Muscle layer of duodenum (tissue), 2 donors: ENCODE data around the gene CPD.
"Not testable (repeated sequence)": the region's sequence is repeated elsewhere in the genome, so short reads cannot be mapped to it uniquely, and the experiment has no call there.

ENCODE experiments used
- H3K27ac ChIP-seq: one replicate; pipeline ENCODE4 v1.7.0; 2013; ENCODE audit warnings: mild to moderate bottlenecking, low read length
- H3K27me3 ChIP-seq: one replicate; pipeline ENCODE4 v1.7.0; 2013; ENCODE audit warnings: low read depth, mild to moderate bottlenecking, control low read depth, low read length
- H3K36me3 ChIP-seq, 2 donors: one replicate each; pipeline ENCODE4 v1.7.0; 2013; ENCODE audit warnings: low read length in 2 of 2, control low read depth in 1 of 2, mild to moderate bottlenecking in 1 of 2; ENCODE audit not compliant: insufficient read depth in 2 of 2, control insufficient read depth in 1 of 2
- H3K4me1 ChIP-seq, 2 donors: one replicate each; pipeline ENCODE4 v1.7.0; 2013; ENCODE audit warnings: low read length in 2 of 2, mild to moderate bottlenecking in 2 of 2, control low read depth in 1 of 2, moderate library complexity in 1 of 2; ENCODE audit not compliant: insufficient read depth in 2 of 2, control insufficient read depth in 1 of 2
- H3K4me3 ChIP-seq, 2 donors: one replicate each; pipeline ENCODE4 v1.7.0; 2013; ENCODE audit warnings: low read length in 2 of 2, low read depth in 1 of 2, mild to moderate bottlenecking in 1 of 2
- H3K9me3 ChIP-seq, 2 donors: one replicate each; pipeline ENCODE4 v1.7.0; 2013; ENCODE audit warnings: low read length in 2 of 2, control low read depth in 1 of 2, mild to moderate bottlenecking in 1 of 2; ENCODE audit not compliant: control insufficient read depth in 1 of 2
- donor health status: healthy.

Gene CPD

DNA sequence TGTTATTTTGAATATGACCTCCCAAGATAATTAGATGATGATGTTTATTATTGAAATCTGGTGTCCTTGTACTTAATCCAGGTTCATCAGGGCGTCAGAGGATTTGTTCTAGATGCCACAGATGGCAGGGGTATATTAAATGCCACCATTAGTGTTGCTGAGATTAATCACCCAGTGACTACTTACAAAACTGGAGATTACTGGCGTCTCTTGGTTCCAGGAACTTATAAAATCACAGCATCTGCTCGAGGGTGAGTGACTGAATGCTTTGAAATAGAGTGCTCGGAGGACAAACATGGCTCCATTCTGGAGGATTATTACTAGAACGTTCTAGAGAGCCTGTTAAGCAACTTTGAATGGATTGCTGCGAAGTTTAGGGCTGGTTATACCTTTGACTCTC, 65.0 kb downstream of the CPD start:
- Histone ChIP-seq H3K4me3 (no peak overlapping the region), H3K9me3 (no peaks in the 10 kb centered on the region), H3K27ac (no peak overlapping the region), H3K36me3 (peaks cover 15 to 24% of the 10 kb centered on the region in 2 donors), H3K27me3 (no peaks in the 10 kb centered on the region), H3K4me1 (no peaks in the 10 kb centered on the region)

DNA sequence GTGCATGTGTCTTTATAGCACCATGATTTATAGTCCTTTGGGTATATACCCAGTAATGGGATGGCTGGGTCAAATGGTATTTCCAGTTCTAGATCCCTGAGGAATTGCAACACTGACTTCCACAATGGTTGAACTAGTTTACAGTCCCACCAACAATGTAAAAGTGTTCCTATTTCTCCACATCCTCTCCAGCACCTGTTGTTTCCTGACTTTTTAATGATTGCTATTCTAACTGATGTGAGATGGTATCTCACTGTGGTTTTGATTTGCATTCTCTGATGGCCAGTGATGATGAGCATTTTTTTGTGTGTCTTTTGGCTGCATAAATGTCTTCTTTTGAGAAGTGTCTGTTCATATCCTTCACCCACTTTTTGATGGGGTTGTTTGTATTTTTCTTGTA, 67.9 kb downstream of the CPD start:
- not testable (repeated sequence) for H3K27ac ChIP-seq, H3K9me3 ChIP-seq, H3K4me1 ChIP-seq, H3K4me3 ChIP-seq, H3K27me3 ChIP-seq
- H3K36me3 ChIP-seq, result peaks cover 21 to 37% of the 10 kb centered on the region in 2 donors

DNA sequence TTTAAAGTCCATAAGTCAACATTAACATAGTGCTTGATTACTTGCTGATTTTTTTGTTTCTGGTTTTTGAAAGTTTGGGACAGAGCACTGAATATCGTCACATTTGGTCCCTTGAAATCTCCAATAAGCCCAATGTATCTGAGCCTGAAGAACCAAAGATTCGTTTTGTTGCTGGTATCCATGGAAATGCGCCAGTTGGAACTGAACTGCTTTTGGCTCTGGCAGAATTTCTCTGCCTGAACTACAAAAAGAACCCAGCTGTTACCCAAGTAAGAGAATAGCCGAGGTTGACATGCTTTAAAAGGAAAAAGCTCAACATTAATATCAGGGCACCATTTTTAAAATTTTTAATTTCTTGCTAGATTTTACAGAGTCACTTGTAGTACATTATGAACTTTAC, 70.8 kb downstream of the CPD start:
- no peaks in the 10 kb centered on the region for H3K27me3 ChIP-seq
- no peak overlapping the region for H3K27ac ChIP-seq
- H3K4me3 ChIP-seq, result no peak overlapping the region
- no peaks in the 10 kb centered on the region for H3K4me1 ChIP-seq
- no peaks in the 10 kb centered on the region for H3K9me3 ChIP-seq
- H3K36me3 ChIP-seq, result peaks cover 17 to 45% of the 10 kb centered on the region in 2 donors

DNA sequence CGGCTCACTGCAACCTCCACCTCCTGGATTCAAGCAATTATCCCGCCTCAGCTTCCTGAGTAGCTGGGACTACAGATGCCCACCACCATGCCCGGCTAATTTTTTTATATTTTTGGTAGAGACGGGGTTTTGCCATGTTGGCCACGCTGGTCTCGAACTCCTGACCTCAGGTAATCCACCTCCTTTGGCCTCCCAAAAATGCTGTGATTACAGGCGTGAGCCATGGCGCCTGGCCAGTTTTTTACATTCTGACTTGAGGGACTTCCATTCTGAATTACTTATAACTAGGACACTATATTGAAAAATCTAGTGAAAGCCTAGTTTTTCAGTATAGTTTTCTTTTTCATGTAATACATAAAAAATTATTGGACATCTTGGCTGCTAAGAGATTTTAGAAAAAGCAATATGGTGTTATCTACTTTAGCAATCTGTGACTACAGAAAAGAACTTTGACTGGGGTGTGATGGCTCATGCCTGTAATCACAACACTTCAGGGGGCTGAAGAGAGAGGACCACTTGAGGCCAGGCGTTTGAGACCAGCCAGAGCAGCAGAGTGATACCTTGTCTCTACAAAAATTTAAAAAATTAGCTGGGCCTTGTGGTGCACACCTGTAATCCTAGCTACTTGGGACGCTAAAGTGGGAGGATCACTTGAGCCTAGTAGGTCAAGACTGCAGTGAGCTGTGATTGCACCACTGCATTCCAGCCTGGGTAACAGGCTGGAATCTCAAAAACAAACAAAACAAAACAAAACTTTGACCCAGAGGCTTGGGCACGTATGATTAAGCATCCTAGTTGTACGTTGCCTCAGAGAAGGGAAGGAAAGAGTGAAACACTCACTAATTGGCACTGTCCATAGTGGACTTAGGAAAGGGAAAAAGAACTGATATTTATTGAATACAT, 71.6 kb downstream of the CPD start:
- Histone ChIP-seq H3K4me1 (no peaks in the 10 kb centered on the region), H3K27me3 (no peaks in the 10 kb centered on the region), H3K9me3 (no peaks in the 10 kb centered on the region), H3K36me3 (peaks cover 20 to 44% of the 10 kb centered on the region in 2 donors), H3K27ac (no peak overlapping the region), H3K4me3 (no peak overlapping the region)

DNA sequence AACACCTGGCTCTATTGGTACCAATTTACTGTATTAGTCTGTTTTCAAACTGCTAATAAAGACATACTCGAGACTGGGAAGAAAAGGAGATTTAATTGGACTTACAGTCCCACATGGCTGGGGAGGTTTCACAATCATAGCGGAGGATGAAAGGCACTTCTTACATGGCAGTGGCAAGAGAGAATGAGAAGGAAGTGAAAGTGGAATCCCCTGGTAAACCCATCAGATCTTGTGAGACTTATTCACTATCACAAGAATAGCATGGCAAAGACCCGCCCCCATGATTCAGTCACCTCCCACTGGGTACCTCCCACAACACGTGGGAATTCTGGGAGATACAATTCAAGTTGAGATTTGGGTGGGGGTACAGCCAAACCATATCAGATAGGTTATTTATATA, 75.9 kb downstream of the CPD start:
- no peak overlapping the region for H3K4me3 ChIP-seq
- no peaks in the 10 kb centered on the region for H3K4me1 ChIP-seq
- H3K27ac ChIP-seq, result no peak overlapping the region
- no peaks in the 10 kb centered on the region for H3K9me3 ChIP-seq
- H3K27me3 ChIP-seq, result no peaks in the 10 kb centered on the region
- peaks cover 26 to 54% of the 10 kb centered on the region in 2 donors for H3K36me3 ChIP-seq

DNA sequence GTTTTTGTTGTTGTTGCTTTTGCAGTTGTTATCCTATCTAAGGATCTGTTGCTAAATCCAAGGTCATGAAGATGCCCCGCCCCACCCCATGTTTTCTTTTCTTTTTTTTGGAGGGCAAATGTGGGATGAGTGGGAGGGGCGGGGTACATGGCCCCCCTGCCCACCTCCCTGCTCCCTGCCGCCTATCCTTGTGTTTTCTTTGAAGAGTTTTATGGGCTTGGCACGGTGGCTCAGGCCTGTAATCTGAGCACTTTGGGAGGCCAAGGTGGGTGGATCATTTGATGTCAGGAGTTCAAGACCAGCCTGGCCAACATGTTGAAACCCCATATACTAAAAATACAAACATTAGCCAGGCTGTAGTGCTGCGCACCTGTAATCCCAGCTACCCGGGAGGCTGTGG, 79.6 kb downstream of the CPD start:
- Histone ChIP-seq H3K27me3 (no peaks in the 10 kb centered on the region), H3K9me3 (no peaks in the 10 kb centered on the region), H3K27ac (no peak overlapping the region), H3K4me3 (no peak overlapping the region), H3K36me3 (peaks cover 23 to 47% of the 10 kb centered on the region in 2 donors), H3K4me1 (no peaks in the 10 kb centered on the region)

DNA sequence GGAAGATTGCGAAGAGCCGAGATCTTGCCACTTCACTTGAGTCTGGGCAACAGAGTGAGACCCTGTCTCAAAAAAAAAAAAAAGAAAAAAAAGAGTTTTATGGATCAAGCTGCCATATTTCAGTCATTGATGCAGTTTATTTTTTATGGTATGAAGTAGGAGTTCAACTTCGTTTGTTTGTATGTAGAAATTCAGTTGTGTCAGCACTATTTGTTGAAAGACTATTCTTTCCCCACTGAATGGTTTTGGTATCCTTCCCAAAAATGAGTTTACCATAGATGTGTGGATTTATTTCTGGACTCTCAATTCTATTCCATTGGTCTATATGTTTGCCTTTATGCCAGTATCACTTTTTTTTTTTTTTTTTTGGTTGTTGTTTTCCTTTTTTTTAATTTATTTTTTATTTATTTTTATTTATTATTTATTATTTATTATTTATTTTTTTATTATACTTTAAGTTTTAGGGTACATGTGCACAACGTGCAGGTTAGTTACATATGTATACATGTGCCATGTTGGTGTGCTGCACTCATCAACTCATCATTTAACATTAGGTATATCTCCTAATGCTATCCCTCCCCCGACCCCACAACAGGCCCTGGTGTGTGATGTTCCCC, 80.2 kb downstream of the CPD start:
- not testable (repeated sequence) for H3K27ac ChIP-seq, H3K4me1 ChIP-seq, H3K4me3 ChIP-seq, H3K9me3 ChIP-seq, H3K27me3 ChIP-seq
- peaks cover 23 to 44% of the 10 kb centered on the region in 2 donors for H3K36me3 ChIP-seq

DNA sequence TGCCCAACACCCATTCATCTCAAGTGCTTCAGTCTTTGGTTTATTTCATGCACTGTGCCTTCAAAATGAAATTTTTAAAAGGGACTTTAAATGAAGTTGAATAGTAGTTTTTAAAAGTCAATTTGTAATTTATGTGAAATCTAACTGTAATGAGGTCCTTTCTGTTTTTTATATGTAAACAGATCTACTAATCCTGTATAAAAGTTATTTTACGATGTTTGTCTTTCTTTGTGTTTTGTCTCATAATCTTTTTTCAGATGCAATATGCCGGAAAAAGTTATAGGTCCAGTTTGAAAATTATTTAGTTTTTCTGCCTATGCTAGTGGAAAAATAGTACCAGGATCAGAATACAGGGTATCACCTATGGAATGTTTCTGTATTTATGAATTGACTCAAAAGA, 89.7 kb downstream of the CPD start:
- Histone ChIP-seq H3K36me3 (peaks cover 6 to 16% of the 10 kb centered on the region in 2 donors), H3K9me3 (no peaks in the 10 kb centered on the region), H3K27ac (no peak overlapping the region), H3K4me1 (no peaks in the 10 kb centered on the region), H3K4me3 (no peak overlapping the region), H3K27me3 (no peaks in the 10 kb centered on the region)

DNA sequence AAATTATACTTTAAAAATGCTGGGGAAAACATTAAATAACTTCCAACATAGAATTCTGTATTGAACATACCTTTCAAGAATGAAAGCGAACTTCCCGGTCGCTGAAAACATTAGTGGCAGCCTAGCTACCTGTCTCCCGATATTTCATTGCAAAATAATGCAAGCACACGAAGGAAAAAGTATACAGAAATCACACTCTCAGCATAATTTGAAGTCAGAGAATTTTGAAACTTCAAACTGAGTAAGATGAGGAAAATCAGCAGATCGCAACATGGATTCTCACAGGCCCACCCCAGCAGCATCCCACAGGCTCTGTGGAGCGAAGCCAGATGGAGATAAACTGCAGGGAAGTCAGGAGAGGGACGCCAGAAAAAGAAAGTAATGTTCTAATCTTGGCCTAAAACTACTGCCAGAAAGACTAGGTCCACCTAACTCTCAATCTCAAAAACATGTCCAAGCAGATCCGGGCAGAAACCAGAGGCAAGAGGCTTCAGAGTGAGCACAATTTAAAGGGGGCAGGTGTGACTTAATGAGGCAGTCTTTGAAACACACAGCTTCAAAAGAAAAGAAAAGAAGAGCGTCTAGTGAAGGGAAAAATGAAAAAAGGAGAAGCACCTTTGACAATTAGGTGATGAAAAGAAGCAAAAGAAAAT, 93.6 kb downstream of the CPD start:
- no peaks in the 10 kb centered on the region for H3K9me3 ChIP-seq
- no peak overlapping the region for H3K27ac ChIP-seq
- peaks cover 0 to 4% of the 10 kb centered on the region in 2 donors for H3K4me1 ChIP-seq
- H3K27me3 ChIP-seq, result no peaks in the 10 kb centered on the region
- no peaks in the 10 kb centered on the region for H3K36me3 ChIP-seq
- H3K4me3 ChIP-seq, result no peak overlapping the region

DNA sequence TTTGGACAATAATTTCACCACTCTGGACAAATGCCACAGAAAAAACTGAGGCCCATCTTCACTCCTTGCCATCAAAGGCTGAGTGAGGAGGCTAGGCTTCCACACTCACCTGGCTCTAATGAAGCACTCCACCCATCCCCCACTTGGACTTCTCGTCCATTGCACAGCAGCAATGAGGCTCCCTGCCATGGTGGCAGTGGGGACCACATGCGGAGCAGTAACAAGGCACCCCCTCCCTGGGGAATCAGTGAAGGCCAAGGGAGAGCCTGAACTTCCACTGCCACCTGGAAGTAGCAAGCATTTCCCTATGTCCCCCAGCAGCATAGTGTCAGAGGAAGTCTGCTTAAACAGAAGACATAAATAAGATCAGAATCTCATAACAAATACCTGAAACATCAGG, 96.5 kb downstream of the CPD start:
- no peak overlapping the region for H3K4me3 ChIP-seq
- H3K27me3 ChIP-seq, result no peaks in the 10 kb centered on the region
- H3K27ac ChIP-seq, result no peak overlapping the region
- no peaks in the 10 kb centered on the region for H3K9me3 ChIP-seq
- H3K4me1 ChIP-seq, result peaks cover 4 to 13% of the 10 kb centered on the region in 2 donors
- peaks cover 0 to 5% of the 10 kb centered on the region in 2 donors for H3K36me3 ChIP-seq

DNA sequence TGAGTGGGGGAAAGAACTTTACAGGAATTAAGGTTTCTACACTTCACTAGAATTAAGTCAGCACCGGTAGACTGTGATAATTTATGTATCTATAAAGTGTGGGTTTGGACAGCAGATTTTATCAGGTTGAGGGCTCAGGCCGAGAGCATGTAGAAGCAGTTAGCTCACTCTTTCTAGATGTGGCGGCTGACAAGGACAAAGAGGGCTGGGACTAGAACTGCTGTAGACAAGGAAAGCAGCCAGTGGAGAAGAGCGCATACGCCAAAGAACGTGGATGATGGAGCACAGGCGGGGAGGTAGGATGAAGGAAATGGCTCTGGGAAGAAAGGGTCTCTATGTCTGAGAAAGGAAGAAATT, 98.0 kb downstream of the CPD start:
- peaks cover 4 to 13% of the 10 kb centered on the region in 2 donors for H3K4me1 ChIP-seq
- H3K27ac ChIP-seq, result peak overlapping the region; percentile 94
- peaks cover 7 to 10% of the 10 kb centered on the region in 2 donors for H3K36me3 ChIP-seq
- peak overlapping the region; percentile 77 to 98 for H3K4me3 ChIP-seq
- no peaks in the 10 kb centered on the region for H3K27me3 ChIP-seq
- no peaks in the 10 kb centered on the region for H3K9me3 ChIP-seq
